GM08714 (cell line): Measurements from ENCODE around the gene PRIM1.
A peak's percentile ranks its signal among the peaks of the same experiment; 100 is the strongest.
"Not testable (repeated sequence)": the region's sequence is repeated elsewhere in the genome, so short reads cannot be mapped to it uniquely, and the experiment has no call there.

Experiments
- H3K4me3 ChIP-seq: fragments of 200-500 bp; sonication (Bioruptor generic); 2 replicates; pipeline ENCODE4 v1.5.1; 2014; ENCODE audit warnings: mild to moderate bottlenecking, low read length, inconsistent platforms
- ZNF274 ChIP-seq: IDR thresholded peaks from 2 replicates; pipeline ENCODE4 v1.6.1; 2012; ENCODE audit warnings: mild to moderate bottlenecking, low read depth, low read length

Gene PRIM1

GRCh38 chr12:56728139-56728861, 23.8 kb downstream of the PRIM1 start:
- TF ChIP-seq ZNF274, result no peak
- no peak overlapping the region for H3K4me3 ChIP-seq

GRCh38 chr12:56726196-56726675, 25.9 kb downstream of the PRIM1 start:
- H3K4me3 ChIP-seq, result not testable (repeated sequence)

GRCh38 chr12:56725723-56726102, 26.4 kb downstream of the PRIM1 start:
- H3K4me3 ChIP-seq, result peak overlapping the region; percentile 60
- no peak for TF ChIP-seq ZNF274

- peak within 1 kb of the TSS; percentile 87 for H3K4me3 ChIP-seq
- TF ChIP-seq ZNF274, result no peak
These were observed 27.0 kb downstream of the PRIM1 start, which contains the start of gene NACA for GRCh38 chr12:56724972-56725722. NACA (minus strand) TSS chr12:56725299; CDS start chr12:56724521, 778 bp downstream.

- H3K4me3 ChIP-seq, result peak overlapping the region; percentile 87
- no peak for TF ChIP-seq ZNF274
These were observed 27.5 kb downstream of the PRIM1 start for GRCh38 chr12:56724701-56724971.

GRCh38 chr12:56723889-56724700, 28.0 kb downstream of the PRIM1 start:
- peak overlapping the region; percentile 87 for H3K4me3 ChIP-seq
- TF ChIP-seq ZNF274, result no peak

GRCh38 chr12:56723352-56723751, 28.8 kb downstream of the PRIM1 start:
- TF ChIP-seq ZNF274, result no peak

GRCh38 chr12:56722832-56723231, 29.3 kb downstream of the PRIM1 start:
- peak overlapping the region; percentile 87 for H3K4me3 ChIP-seq
- TF ChIP-seq ZNF274, result no peak

More at GRCh38 chr12:56723352-56723751, 28.8 kb downstream of the PRIM1 start:
- H3K4me3 ChIP-seq, result peak overlapping the region; percentile 87; the same call in 1 of the 2 replicates

GRCh38 chr12:56721721-56722120, 30.4 kb downstream of the PRIM1 start:
- H3K4me3 ChIP-seq, result no peak overlapping the region

GRCh38 chr12:56721216-56721615, 30.9 kb downstream of the PRIM1 start:
- TF ChIP-seq ZNF274, result no peak
- H3K4me3 ChIP-seq, result no peak overlapping the region

More at GRCh38 chr12:56721721-56722120, 30.4 kb downstream of the PRIM1 start:
- no peak for TF ChIP-seq ZNF274

GRCh38 chr12:56720731-56721151, 31.4 kb downstream of the PRIM1 start:
- no peak for TF ChIP-seq ZNF274
- no peak overlapping the region; the same call in 1 of the 2 replicates for H3K4me3 ChIP-seq

- no peak for TF ChIP-seq ZNF274
- no peak overlapping the region for H3K4me3 ChIP-seq
These were observed 33.1 kb downstream of the PRIM1 start for GRCh38 chr12:56719056-56719455.

- no peak for TF ChIP-seq ZNF274
- H3K4me3 ChIP-seq, result no peak overlapping the region
These were observed 33.5 kb downstream of the PRIM1 start for GRCh38 chr12:56718636-56719035.

- TF ChIP-seq ZNF274, result no peak
- H3K4me3 ChIP-seq, result no peak overlapping the region
These were observed 34.0 kb downstream of the PRIM1 start for GRCh38 chr12:56718149-56718548.
